GM18909 (cell line): ENCODE data around the gene SPRYD4.
"Not testable (repeated sequence)": the region's sequence is repeated elsewhere in the genome, so short reads cannot be mapped to it uniquely, and the experiment has no call there.

Source experiments
- ATAC-seq: cut with Tn5 transposase; IDR thresholded peaks from one replicate; pipeline ENCODE4 v1.9.1; 2021; ENCODE audit warnings: mild to moderate bottlenecking; ENCODE audit not compliant: unreplicated experiment, poor library complexity

The SPRYD4 gene

GRCh38 chr12:56468216-56469006 is at the start of gene SPRYD4:
Gene SPRYD4, plus strand, starts transcription at chr12:56468578. Its CDS starts 14 bp downstream, at chr12:56468592.
- peak; percentile 91 for ATAC-seq

- ATAC-seq: no peak
Measured at GRCh38 chr12:56420411-56420810, 48.0 kb upstream of the SPRYD4 start.

- ATAC-seq: no peak
Measured at GRCh38 chr12:56425193-56425592, 43.2 kb upstream of the SPRYD4 start.

- ATAC-seq: no peak
Measured at GRCh38 chr12:56425940-56426438, 42.4 kb upstream of the SPRYD4 start.

GRCh38 chr12:56431288-56431687 is 37.1 kb upstream of the SPRYD4 start:
- no peak for ATAC-seq

- ATAC-seq: no peak
Measured at GRCh38 chr12:56431850-56432249, 36.5 kb upstream of the SPRYD4 start.

GRCh38 chr12:56434828-56435227 is 33.5 kb upstream of the SPRYD4 start:
- no peak for ATAC-seq

- no peak for ATAC-seq
Measured at GRCh38 chr12:56437430-56438176, 30.8 kb upstream of the SPRYD4 start.

- ATAC-seq: not testable (repeated sequence)
Measured at GRCh38 chr12:56443208-56443607, 25.2 kb upstream of the SPRYD4 start.

- ATAC-seq: peak; percentile 91
Measured at GRCh38 chr12:56448860-56449621, 19.3 kb upstream of the SPRYD4 start, which contains the start of gene TIMELESS. Gene TIMELESS, minus strand, starts transcription at chr12:56449426. Its CDS starts 15,256 bp downstream, at chr12:56434170.

GRCh38 chr12:56449622-56449984 is 18.8 kb upstream of the SPRYD4 start:
- no peak for ATAC-seq

GRCh38 chr12:56450241-56450640 is 18.1 kb upstream of the SPRYD4 start:
- no peak for ATAC-seq

- ATAC-seq: no peak
Measured at GRCh38 chr12:56451147-56451546, 17.2 kb upstream of the SPRYD4 start.

GRCh38 chr12:56454557-56454956 is 13.8 kb upstream of the SPRYD4 start, which contains the start of gene MIP:
Gene MIP, minus strand, starts transcription at chr12:56454657. Its CDS starts 44 bp downstream, at chr12:56454613.
- no peak for ATAC-seq

- no peak for ATAC-seq
Measured at GRCh38 chr12:56457817-56458216, 10.6 kb upstream of the SPRYD4 start.

GRCh38 chr12:56461235-56462159 is 6.9 kb upstream of the SPRYD4 start:
- no peak for ATAC-seq

- ATAC-seq: no peak
Measured at GRCh38 chr12:56462565-56462964, 5.8 kb upstream of the SPRYD4 start.

- ATAC-seq: no peak
Measured at GRCh38 chr12:56469007-56469930, 891 bp downstream of the SPRYD4 start.
